ENCODE measurements around the gene GPR141. TPM values are rescaled to one million over a fixed set of nuclear protein-coding genes. Genes with fewer than 3 reads are reported as not detected.
"Not testable (repeated sequence)": the region's sequence is repeated elsewhere in the genome, so short reads cannot be mapped to it uniquely, and the experiment has no call there.

The GPR141 gene
- polyA plus RNA-seq, 3 donors, result 25.4 to 26.6 (median 25.5) TPM

DNA sequence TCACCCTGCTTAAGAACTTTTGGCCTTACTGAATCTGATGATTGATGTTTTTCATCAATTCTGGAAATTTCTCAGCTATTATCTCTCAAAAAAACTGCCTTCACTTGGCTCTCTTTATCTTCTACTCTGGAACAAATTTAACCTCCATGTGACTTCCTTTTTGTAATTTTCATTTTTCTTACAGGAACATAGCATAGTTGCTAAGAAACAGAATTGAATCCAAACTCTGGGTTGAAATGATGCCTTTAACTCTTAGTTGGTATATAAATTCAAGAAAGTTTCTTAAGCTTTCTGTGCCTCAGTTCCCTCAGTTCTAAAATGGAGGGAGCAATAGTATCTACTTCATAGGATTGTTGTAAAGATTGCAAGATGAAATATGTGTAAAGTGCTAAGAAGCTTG lies 19.8 kb downstream of the GPR141 start:
- H3K4me1 ChIP-seq (ENCODE audit: control insufficient read depth in 1 of 2, insufficient read depth in 2 of 2, low read length in 2 of 2), result peaks cover 47 to 58% of the 10 kb centered on the region in 2 donors

GRCh38 chr7:37704328-37704833 lies 20.8 kb downstream of the GPR141 start:
- DNase-seq, result peak in 1 of 3 donors; percentile 59
- intact Hi-C loops (cut with micrococcal nuclease); H3K4me3 Mint-ChIP-seq; H3K9me3 ChIP-seq (replicated peaks in 1 of 2; ENCODE audit: control insufficient read depth in 1 of 2, insufficient read depth in 1 of 2, low read length in 2 of 2); H3K27me3 ChIP-seq (ENCODE audit: control insufficient read depth in 2 of 2, insufficient read depth in 2 of 2, low read length in 2 of 2); H3K9me3 Mint-ChIP-seq; H3K9ac ChIP-seq (ENCODE audit: insufficient read depth, low read length, poor library complexity, severe bottlenecking); H3K4me2 ChIP-seq (replicated peaks; ENCODE audit: extremely low read depth, low read length, poor library complexity, severe bottlenecking); H2AFZ ChIP-seq (ENCODE audit: insufficient read depth, low read depth, low read length, poor library complexity, severe bottlenecking); H3K27me3 Mint-ChIP-seq (ENCODE audit: low read depth in 3 of 3); H4K20me1 ChIP-seq (ENCODE audit: insufficient read depth, low read length); H3K4me3 ChIP-seq (replicated peaks in 1 of 3; ENCODE audit: low read depth in 2 of 3, low read length in 3 of 3): not testable (repeated sequence)
- no CpG with 5 or more reads among the region's 4 CpGs for WGBS (ENCODE audit: insufficient coverage)
- peaks cover 47 to 56% of the 10 kb centered on the region in 2 donors for H3K4me1 ChIP-seq (ENCODE audit: control insufficient read depth in 1 of 2, insufficient read depth in 2 of 2, low read length in 2 of 2)
- H3K4me1 Mint-ChIP-seq, result peaks cover 67% of the 10 kb centered on the region
- H3K36me3 ChIP-seq (replicated peaks in 1 of 2; ENCODE audit: control insufficient read depth in 1 of 2, insufficient read depth in 2 of 2, low read length in 2 of 2), result peaks cover 2 to 33% of the 10 kb centered on the region in 2 donors
- peaks cover 29 to 37% of the 10 kb centered on the region in 2 donors for H3K36me3 Mint-ChIP-seq
- peak overlapping the region; percentile 46 to 79 (median 67) for H3K27ac Mint-ChIP-seq
- peak overlapping the region in 1 of 2 donors; percentile 58 for H3K27ac ChIP-seq (ENCODE audit: low read depth in 1 of 2, low read length in 2 of 2)
- H3K79me2 ChIP-seq (ENCODE audit: insufficient read depth, low read length), result peaks cover 99% of the 10 kb centered on the region

More for the DNA sequence above, 19.8 kb downstream of the GPR141 start:
- no peaks in the 10 kb centered on the region for H3K27me3 ChIP-seq (ENCODE audit: control insufficient read depth in 2 of 2, insufficient read depth in 2 of 2, low read length in 2 of 2)
- peak overlapping the region; percentile 35 for H3K4me2 ChIP-seq (replicated peaks; ENCODE audit: extremely low read depth, low read length, poor library complexity, severe bottlenecking)
- Mint-ChIP-seq H3K36me3 (peaks cover 34 to 46% of the 10 kb centered on the region in 2 donors), H3K4me3 (peak overlapping the region in 1 of 2 donors; percentile 33), H3K9me3 (peaks cover 0 to 2% (median 0%) of the 10 kb centered on the region in 7 donors), H3K4me1 (peaks cover 68% of the 10 kb centered on the region), H3K27ac (peak overlapping the region; percentile 39 to 88 (median 81)), H3K27me3 (ENCODE audit: low read depth in 3 of 3) (peaks cover 0 to 1% (median 0%) of the 10 kb centered on the region in 3 donors)
- H3K79me2 ChIP-seq (ENCODE audit: insufficient read depth, low read length), result peaks cover 99% of the 10 kb centered on the region
- peaks cover 5 to 32% of the 10 kb centered on the region in 2 donors for H3K36me3 ChIP-seq (replicated peaks in 1 of 2; ENCODE audit: control insufficient read depth in 1 of 2, insufficient read depth in 2 of 2, low read length in 2 of 2)
- peak overlapping the region; percentile 57 for H2AFZ ChIP-seq (ENCODE audit: insufficient read depth, low read depth, low read length, poor library complexity, severe bottlenecking)
- peak overlapping the region in 1 of 2 donors; percentile 73 for H3K27ac ChIP-seq (ENCODE audit: low read depth in 1 of 2, low read length in 2 of 2)
- H3K9ac ChIP-seq (ENCODE audit: insufficient read depth, low read length, poor library complexity, severe bottlenecking), result no peak overlapping the region
- DNase-seq, result no peak
- no peaks in the 10 kb centered on the region for H3K9me3 ChIP-seq (replicated peaks in 1 of 2; ENCODE audit: control insufficient read depth in 1 of 2, insufficient read depth in 1 of 2, low read length in 2 of 2)
- H3K4me3 ChIP-seq (replicated peaks in 1 of 3; ENCODE audit: low read depth in 2 of 3, low read length in 3 of 3), result peak overlapping the region in 1 of 3 experiments; percentile 20
- H4K20me1 ChIP-seq (ENCODE audit: insufficient read depth, low read length), result peaks cover 8% of the 10 kb centered on the region
- TF ChIP-seq CTCF (IDR thresholded peaks at IDR 0.05), result no peak
- intact Hi-C loops (cut with micrococcal nuclease), result no loop called here
